Adrenal gland (tissue), 12 donors: ENCODE measurements around the gene ANKRD6. TPM values are rescaled to one million over a fixed set of nuclear protein-coding genes. Genes with fewer than 3 reads are reported as not detected.

Source experiments
- DNase-seq, 7 donors: peaks; one replicate each; pipeline ENCODE4 v3.0.0-alpha.2; 2019 to 2020
- H3K27ac ChIP-seq, 5 donors: fragments of 200-600 bp; sonication (generic) in 4 of 5; 1 replicate in 3 of 5; 2 replicates in 2 of 5; pipeline versions ENCODE4 v1.5.1 to v1.8.0; 2016 to 2020; ENCODE audit warnings: mild to moderate bottlenecking in 1 of 5
- H3K27me3 ChIP-seq: fragments of 200-600 bp; 2 replicates; pipeline ENCODE4 v1.8.0; 2021
- H3K36me3 ChIP-seq, 2 donors: fragments of 200-600 bp; replicated peaks in 1 of 2; 1 replicate in 1 of 2; 2 replicates in 1 of 2; pipeline versions ENCODE4 v1.5.1 to v1.8.0; 2018 to 2022
- H3K4me1 ChIP-seq, 2 donors: fragments of 200-600 bp; replicated peaks in 1 of 2; 1 replicate in 1 of 2; 2 replicates in 1 of 2; pipeline versions ENCODE4 v1.5.1 to v1.8.0; 2018 to 2021
- H3K4me3 ChIP-seq, 4 donors: fragments of 200-600 bp; sonication (generic) in 3 of 4; one replicate each; pipeline ENCODE4 v1.5.1; 2016 to 2018
- H3K9me3 ChIP-seq, 3 donors: fragments of 200-600 bp; sonication (generic) in 1 of 3; replicated peaks in 1 of 3; 1 replicate in 2 of 3; 2 replicates in 1 of 3; pipeline versions ENCODE4 v1.5.1 to v1.8.0; 2016 to 2021
- POLR2A ChIP-seq, 2 donors: fragments of 450-650 bp; IDR thresholded peaks; one replicate each; pipeline ENCODE4 v1.6.1; 2017; ENCODE audit warnings: antibody characterized with exemption in 2 of 2, mild to moderate bottlenecking in 2 of 2, moderate library complexity in 1 of 2
- WGBS, 4 donors: extraction: QIAGEN DNeasy Blood & Tissue Kit in 2 of 4; methylation state at CpG; one replicate each; pipeline versions ENCODE4 v1.1.5 to v1.1.7; 2013 to 2017; 5-methylcytosine and 5-hydroxymethylcytosine counted together
- intact Hi-C, 2 donors: fragments of 100-400 bp; cut with DNase I; formaldehyde crosslinking; loops; one replicate each; pipeline versions ENCODE4 v1.14.1 to v1.15.0; 2022 to 2023
- polyA plus RNA-seq, 3 donors: library from polyadenylated mRNA; stranded (reverse); fragments of 200-250 nt in 2 of 3; fragments of 350-450 nt in 1 of 3; fragmentation: Illumina TruSeq in 1 of 3; extraction: RNeasy Lipid Tissue Mini Kit (QIAGEN cat#74804) in 1 of 3; gene quantifications; one replicate each; pipeline ENCODE4 v1.2.3, GENCODE V29; 2013 to 2014
- total RNA-seq, 9 donors: library from RNA; depleted of rRNA in 4 of 9; stranded (reverse); fragments of >200 nt in 4 of 9; fragments of 120-200 nt in 1 of 9; fragmentation: NEBNext Ultra II Directional in 1 of 9; extraction: Animal tissue kit (Norgen Biotek cat#: 25700) in 1 of 9; gene quantifications; one replicate each; pipeline versions ENCODE4 v1.1.0 to v1.2.4, GENCODE V29; 2013 to 2023
- TF ChIP-seq, protein P1 (sequence below), 6 experiments: fragments of 450-650 bp in 4 of 6; fragments of 200-600 bp in 2 of 6; sonication (generic) in 1 of 6; IDR thresholded peaks; 1 replicate in 5 of 6; 2 replicates in 1 of 6; pipeline versions ENCODE4 v1.5.1 to v1.8.0; 2016 to 2021; ENCODE audit warnings: antibody characterized with exemption in 6 of 6, mild to moderate bottlenecking in 2 of 6, moderate library complexity in 1 of 6
- donor health status: healthy with polysubstance abuse.
- donor health status: Bipolar disorder and iron deficiency.
- donor health status: DM: yes; HTN: yes; CAD: no.
- donor health status: DM: no; HTN: no; CAD: no.
- donor health status: DM: no; HTN: no; CAD: no.
- donor health status: DM: yes; HTN: yes; CAD: no.

Gene ANKRD6
- total and polyA plus RNA-seq, 12 donors = 2.8 to 16.6 (median 7.7) TPM

DNA sequence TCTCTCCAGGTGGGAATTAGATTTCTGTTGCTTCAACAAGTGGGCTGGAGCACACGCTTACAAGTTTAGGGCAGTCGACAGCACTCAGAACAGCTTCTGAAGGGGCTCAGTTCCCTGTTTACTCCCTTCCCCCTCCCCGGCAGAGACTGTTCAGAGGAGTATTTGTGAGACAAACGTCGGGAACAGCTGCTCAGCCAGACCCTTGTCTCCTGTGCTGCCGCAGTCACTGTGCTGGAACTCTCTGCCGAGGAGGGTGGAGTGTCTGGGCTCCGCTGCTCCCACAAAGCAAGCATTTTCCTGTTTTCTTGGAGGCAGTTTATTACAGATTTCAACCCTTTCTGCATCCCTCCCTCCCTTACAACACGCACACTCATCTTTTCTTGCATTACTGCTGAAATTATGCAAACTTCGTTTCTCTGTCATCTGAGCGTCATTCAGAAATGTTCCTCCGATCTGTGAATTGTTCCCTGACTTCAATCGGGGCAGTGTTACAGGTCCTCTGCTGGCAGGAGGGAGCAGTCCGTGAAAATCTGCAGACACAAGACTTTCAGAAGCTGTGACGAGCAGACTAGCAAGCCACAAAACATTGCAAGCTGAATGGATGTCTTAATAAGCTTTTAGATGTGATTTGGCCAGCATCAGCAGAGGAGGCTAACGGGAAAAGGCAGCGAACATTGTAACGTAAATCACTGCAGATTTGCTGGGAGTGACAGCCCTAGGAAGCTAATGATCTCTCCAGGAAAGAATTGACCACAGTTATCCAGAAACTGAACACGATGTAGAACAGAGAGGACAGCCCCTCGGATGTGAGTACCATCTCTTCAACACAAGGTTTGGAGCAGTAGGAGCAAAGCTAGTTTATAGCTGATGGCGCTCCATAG is 129.4 kb downstream of the ANKRD6 start:
- intact Hi-C loops = no loop called here
- Histone ChIP-seq H3K9me3 (no peaks in the 10 kb centered on the region), H3K27me3 (no peaks in the 10 kb centered on the region), H3K27ac (no peak overlapping the region), H3K4me3 (no peak overlapping the region), H3K36me3 (no peaks in the 10 kb centered on the region), H3K4me1 (peaks cover 4 to 9% of the 10 kb centered on the region in 2 donors)
- no peak for DNase-seq
- WGBS, 4 donors = 65 to 77% (median 69%) methylated on average over 20 to 21 of the region's 21 CpGs
- TF ChIP-seq, protein P1, sequence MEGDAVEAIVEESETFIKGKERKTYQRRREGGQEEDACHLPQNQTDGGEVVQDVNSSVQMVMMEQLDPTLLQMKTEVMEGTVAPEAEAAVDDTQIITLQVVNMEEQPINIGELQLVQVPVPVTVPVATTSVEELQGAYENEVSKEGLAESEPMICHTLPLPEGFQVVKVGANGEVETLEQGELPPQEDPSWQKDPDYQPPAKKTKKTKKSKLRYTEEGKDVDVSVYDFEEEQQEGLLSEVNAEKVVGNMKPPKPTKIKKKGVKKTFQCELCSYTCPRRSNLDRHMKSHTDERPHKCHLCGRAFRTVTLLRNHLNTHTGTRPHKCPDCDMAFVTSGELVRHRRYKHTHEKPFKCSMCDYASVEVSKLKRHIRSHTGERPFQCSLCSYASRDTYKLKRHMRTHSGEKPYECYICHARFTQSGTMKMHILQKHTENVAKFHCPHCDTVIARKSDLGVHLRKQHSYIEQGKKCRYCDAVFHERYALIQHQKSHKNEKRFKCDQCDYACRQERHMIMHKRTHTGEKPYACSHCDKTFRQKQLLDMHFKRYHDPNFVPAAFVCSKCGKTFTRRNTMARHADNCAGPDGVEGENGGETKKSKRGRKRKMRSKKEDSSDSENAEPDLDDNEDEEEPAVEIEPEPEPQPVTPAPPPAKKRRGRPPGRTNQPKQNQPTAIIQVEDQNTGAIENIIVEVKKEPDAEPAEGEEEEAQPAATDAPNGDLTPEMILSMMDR (IDR thresholded peaks at IDR 0.05) = no peak
- TF ChIP-seq POLR2A (IDR thresholded peaks at IDR 0.05) = no peak

GRCh38 chr6:89563866-89564265 is 130.9 kb downstream of the ANKRD6 start:
- intact Hi-C loops = no loop called here
- DNase-seq = no peak
- 89 to 100% (median 98%) methylated on average over 1 of the region's 1 CpG for WGBS, 4 donors
- no peaks in the 10 kb centered on the region for H3K36me3 ChIP-seq
- no peaks in the 10 kb centered on the region for H3K27me3 ChIP-seq
- H3K9me3 ChIP-seq = no peaks in the 10 kb centered on the region
- H3K4me3 ChIP-seq = no peak overlapping the region
- no peak for TF ChIP-seq POLR2A (IDR thresholded peaks at IDR 0.05)
- TF ChIP-seq, protein P1 (IDR thresholded peaks at IDR 0.05) = no peak
- H3K27ac ChIP-seq = no peak overlapping the region
- H3K4me1 ChIP-seq = peaks cover 4 to 9% of the 10 kb centered on the region in 2 donors

- Histone ChIP-seq H3K36me3 (no peaks in the 10 kb centered on the region), H3K27me3 (no peaks in the 10 kb centered on the region), H3K9me3 (no peaks in the 10 kb centered on the region), H3K4me1 (peaks cover 4 to 9% of the 10 kb centered on the region in 2 donors), H3K27ac (peak overlapping the region in 1 of 5 donors; percentile 8), H3K4me3 (no peak overlapping the region)
- peak in 4 of 7 donors; percentile 12 to 34 (median 21) for DNase-seq
- 41 to 49% (median 45%) methylated on average over 8 of the region's 8 CpGs for WGBS, 4 donors
- TF ChIP-seq POLR2A (IDR thresholded peaks at IDR 0.05) = no peak
- TF ChIP-seq, protein P1 (IDR thresholded peaks at IDR 0.05) = no peak
- intact Hi-C loops = no loop called here
Observed at GRCh38 chr6:89564752-89565427, 131.9 kb downstream of the ANKRD6 start.

DNA sequence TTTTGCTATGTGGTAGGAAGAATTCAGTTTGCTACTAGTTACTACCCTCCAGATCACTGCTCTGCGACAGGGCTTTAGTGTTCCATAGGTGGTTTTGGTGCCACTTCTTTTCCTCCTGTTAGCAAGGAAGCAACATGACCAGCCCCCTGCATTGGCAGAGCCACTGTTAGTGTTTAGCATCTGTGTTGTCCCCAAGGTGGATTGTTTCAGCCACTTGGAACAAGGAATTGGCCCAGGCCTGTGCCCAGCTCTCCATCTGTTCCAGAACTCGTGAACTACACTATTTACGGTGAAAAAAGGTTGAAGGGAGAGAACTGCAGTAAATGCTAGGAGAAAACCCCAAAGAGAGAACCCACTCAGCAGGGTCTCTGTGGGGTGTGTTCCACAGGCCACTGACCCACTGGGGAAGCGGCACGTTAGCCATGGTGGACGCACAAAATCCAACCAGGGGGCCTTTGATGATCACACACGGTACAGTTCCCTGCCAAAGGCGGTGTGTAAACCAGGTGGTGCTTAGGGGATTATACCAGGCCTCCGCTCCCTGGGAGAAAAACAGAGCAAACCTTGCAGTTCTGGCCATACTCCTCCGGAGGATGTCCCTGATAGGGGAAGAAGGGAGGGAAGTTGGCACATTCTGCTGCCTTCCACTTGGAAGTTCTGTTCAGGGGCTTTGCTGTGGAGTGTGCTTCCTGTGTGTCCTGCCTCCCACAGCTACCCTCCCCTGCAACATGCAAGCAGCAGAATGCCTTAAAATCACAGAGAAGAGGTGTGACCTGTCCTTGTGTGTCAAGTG is 133.3 kb downstream of the ANKRD6 start:
- no peaks in the 10 kb centered on the region for H3K27me3 ChIP-seq
- DNase-seq = no peak
- H3K27ac ChIP-seq = no peak overlapping the region
- intact Hi-C loops = no loop called here
- H3K4me1 ChIP-seq = peaks cover 4 to 9% of the 10 kb centered on the region in 2 donors
- H3K36me3 ChIP-seq = no peaks in the 10 kb centered on the region
- no peak overlapping the region for H3K4me3 ChIP-seq
- TF ChIP-seq, protein P1 (IDR thresholded peaks at IDR 0.05) = no peak
- no peak for TF ChIP-seq POLR2A (IDR thresholded peaks at IDR 0.05)
- H3K9me3 ChIP-seq = no peaks in the 10 kb centered on the region
- WGBS, 4 donors = 92 to 100% (median 97%) methylated on average over 8 to 10 of the region's 10 CpGs
